PC-3 (cell line): Measurements from ENCODE around the gene PAPPA. TPM values are rescaled to one million over a fixed set of nuclear protein-coding genes. Genes with fewer than 3 reads are reported as not detected.

ENCODE experiments used
- ATAC-seq: fragments of 200-7000 bp; cut with Tn5 transposase; 2 replicates; pipeline ENCODE4 v1.9.1; 2020; ENCODE audit warnings: mild to moderate bottlenecking, moderate library complexity
- BruUV-seq: library from RNA; stranded (reverse); fragments of 400-500 nt; replicated peaks from 2 replicates; lab custom pipeline; 2021; lab: Mats Ljungman, UMichigan
- CTCF ChIA-PET: fragments of 300-600 bp; sonication (Branson Sonifier 250); formaldehyde crosslinking; loops from one replicate; lab custom pipeline; 2022; ENCODE audit warnings: antibody characterized with exemption; lab: Charles Lee
- POLR2A ChIA-PET: fragments of 300-600 bp; sonication (Branson Sonifier 250); formaldehyde crosslinking; loops from one replicate; lab custom pipeline; 2022; ENCODE audit warnings: antibody characterized with exemption; ENCODE audit not compliant: unreplicated experiment; lab: Charles Lee
- DNase-seq: peaks from one replicate; pipeline ENCODE4 v3.0.0-alpha.2; 2015
- H2AFZ ChIP-seq: fragments of 300-600 bp; sonication (generic); 2 replicates; pipeline ENCODE4 v1.6.0; 2016; ENCODE audit warnings: antibody characterized with exemption, low read length
- H3F3A ChIP-seq: fragments of 300-600 bp; sonication (generic); one replicate; pipeline ENCODE4 v1.6.0; 2017; ENCODE audit warnings: antibody characterized with exemption, low read length, control low read depth, mild to moderate bottlenecking; ENCODE audit not compliant: unreplicated experiment
- H3K27ac ChIP-seq: fragments of 300-600 bp; sonication (generic); 2 replicates; pipeline ENCODE4 v1.5.1; 2016; ENCODE audit warnings: mild to moderate bottlenecking, low read length
- H3K27me3 ChIP-seq: fragments of 300-600 bp; sonication (generic); 2 replicates; pipeline ENCODE4 v1.6.1; 2016; ENCODE audit warnings: low read length, mixed read lengths
- H3K36me3 ChIP-seq: fragments of 300-600 bp; sonication (generic); 2 replicates; pipeline ENCODE4 v1.6.1; 2016; ENCODE audit warnings: low read depth, mixed run types, low read length, mixed read lengths
- H3K4me1 ChIP-seq: fragments of 300-600 bp; sonication (generic); 2 replicates; pipeline ENCODE4 v1.5.1; 2016; ENCODE audit warnings: low read length; ENCODE audit not compliant: insufficient read depth
- H3K4me2 ChIP-seq: fragments of 300-600 bp; sonication (generic); 2 replicates; pipeline ENCODE4 v1.6.0; 2016; ENCODE audit warnings: low read length
- H3K4me3 ChIP-seq: fragments of 300-600 bp; sonication (generic); 2 replicates; pipeline ENCODE4 v1.5.1; 2016; ENCODE audit warnings: mild to moderate bottlenecking, low read length, mixed read lengths
- H3K79me2 ChIP-seq: fragments of 300-600 bp; sonication (generic); 2 replicates; pipeline ENCODE4 v1.6.1; 2017; ENCODE audit warnings: low read length, mixed read lengths
- H3K9ac ChIP-seq: fragments of 300-600 bp; sonication (generic); 2 replicates; pipeline ENCODE4 v1.6.0; 2016; ENCODE audit warnings: mild to moderate bottlenecking, low read length
- H3K9me2 ChIP-seq: fragments of 300-600 bp; sonication (generic); replicated peaks from 2 replicates; pipeline ENCODE4 v1.6.1; 2016; ENCODE audit warnings: mixed run types, low read length, mixed read lengths
- H3K9me3 ChIP-seq: fragments of 300-600 bp; sonication (generic); 2 replicates; pipeline ENCODE4 v1.6.1; 2016; ENCODE audit warnings: low read length, mixed read lengths
- H4K20me1 ChIP-seq: fragments of 300-600 bp; sonication (generic); 2 replicates; pipeline ENCODE4 v1.6.1; 2016; ENCODE audit warnings: low read length, mixed read lengths
- CTCF ChIP-seq: fragments of 300-600 bp; sonication (generic); conservative IDR thresholded peaks from 2 replicates; pipeline ENCODE4 v1.5.1; 2017; ENCODE audit warnings: antibody characterized with exemption, low read depth, mild to moderate bottlenecking, low read length
- EZH2 ChIP-seq: fragments of 300-600 bp; sonication (generic); IDR thresholded peaks from one replicate; pipeline ENCODE4 v1.6.1; 2017; ENCODE audit warnings: antibody characterized with exemption, mild to moderate bottlenecking, low read length; ENCODE audit not compliant: unreplicated experiment
- EZH2phosphoT487 ChIP-seq: fragments of 300-600 bp; sonication (generic); IDR thresholded peaks from 2 replicates; pipeline ENCODE4 v1.6.1; 2018; ENCODE audit warnings: mild to moderate bottlenecking, antibody characterized with exemption, low read length, borderline replicate concordance
- intact Hi-C: fragments of 100-400 bp; cut with micrococcal nuclease; formaldehyde crosslinking; loops from 2 replicates; pipeline ENCODE4 v1.9.0; 2023
- total RNA-seq: library from RNA; depleted of rRNA; stranded (reverse); fragments of >200 nt; gene quantifications from 2 replicates; pipeline ENCODE4 v1.2.3, GENCODE V29; 2014

The PAPPA gene
- total RNA-seq, 1 experiment from 2014 or later, result not detected

- Histone ChIP-seq H3K4me3 (no peak overlapping the region), H3F3A (no peaks in the 10 kb centered on the region), H3K9ac (no peak overlapping the region), H3K9me3 (no peaks in the 10 kb centered on the region), H4K20me1 (no peaks in the 10 kb centered on the region), H3K9me2 (no peaks in the 10 kb centered on the region), H3K36me3 (no peaks in the 10 kb centered on the region), H3K79me2 (no peaks in the 10 kb centered on the region), H3K27me3 (peaks cover 8% of the 10 kb centered on the region), H3K4me2 (no peak overlapping the region), H3K27ac (no peak overlapping the region), H2AFZ (no peak overlapping the region), H3K4me1 (no peaks in the 10 kb centered on the region)
- no TSS peak for BruUV-seq
- ATAC-seq (no peak), DNase-seq (no peak)
- CTCF ChIA-PET, result no interaction called here
- no peak for TF ChIP-seq CTCF
- TF ChIP-seq EZH2phosphoT487, result no peak
- no peak for TF ChIP-seq EZH2
- intact Hi-C loops, result no loop called here
- POLR2A ChIA-PET, result no interaction called here
These were observed 204.7 kb downstream of the PAPPA start for GRCh38 chr9:116358251-116358650.

GRCh38 chr9:116360016-116360415, 206.4 kb downstream of the PAPPA start:
- Histone ChIP-seq H3K4me1 (peaks cover 1% of the 10 kb centered on the region; the same call in 1 of the 2 replicates), H3K27ac (no peak overlapping the region), H3K27me3 (peaks cover 5% of the 10 kb centered on the region), H3K79me2 (no peaks in the 10 kb centered on the region), H3K4me2 (no peak overlapping the region), H3K4me3 (no peak overlapping the region), H2AFZ (no peak overlapping the region), H3F3A (no peaks in the 10 kb centered on the region), H3K9me3 (no peaks in the 10 kb centered on the region), H3K9ac (no peak overlapping the region), H3K9me2 (no peaks in the 10 kb centered on the region), H4K20me1 (no peaks in the 10 kb centered on the region), H3K36me3 (no peaks in the 10 kb centered on the region)
- DNase-seq, result no peak
- ChIA-PET POLR2A (no interaction called here), CTCF (no interaction called here)
- TF ChIP-seq EZH2 (no peak), EZH2phosphoT487 (no peak), CTCF (no peak)
- no TSS peak for BruUV-seq
- intact Hi-C loops, result no loop called here
- no peak for ATAC-seq

GRCh38 chr9:116360989-116361388, 207.4 kb downstream of the PAPPA start:
- no peak overlapping the region for H3K4me2 ChIP-seq
- no peaks in the 10 kb centered on the region for H3F3A ChIP-seq
- no TSS peak for BruUV-seq
- CTCF ChIA-PET, result no interaction called here
- peaks cover 2% of the 10 kb centered on the region; the same call in 1 of the 2 replicates for H3K4me1 ChIP-seq
- H3K27me3 ChIP-seq, result peaks cover 5% of the 10 kb centered on the region
- H3K9me2 ChIP-seq, result no peaks in the 10 kb centered on the region
- DNase-seq (no peak), ATAC-seq (no peak)
- H3K9ac ChIP-seq, result no peak overlapping the region
- intact Hi-C loops, result no loop called here
- no peaks in the 10 kb centered on the region for H3K36me3 ChIP-seq
- no peaks in the 10 kb centered on the region for H4K20me1 ChIP-seq
- H2AFZ ChIP-seq, result no peak overlapping the region
- H3K79me2 ChIP-seq, result no peaks in the 10 kb centered on the region
- H3K4me3 ChIP-seq, result no peak overlapping the region
- TF ChIP-seq CTCF (no peak), EZH2phosphoT487 (no peak), EZH2 (no peak)
- H3K27ac ChIP-seq, result no peak overlapping the region
- POLR2A ChIA-PET, result no interaction called here
- no peaks in the 10 kb centered on the region for H3K9me3 ChIP-seq
